ENCODE results near the gene ASRGL1. TPM values are rescaled to one million over a fixed set of nuclear protein-coding genes. Genes with fewer than 3 reads are reported as not detected.

ASRGL1 gene
- total RNA-seq, 4 donors from 2014 or later: 0.38 to 12.6 (median 2.8) TPM

GRCh38 chr11:62400281-62400680, 63.0 kb downstream of the ASRGL1 start:
- WGBS, 2 donors: 43 to 45% methylated on average over 6 of the region's 6 CpGs
- DNase-seq (ENCODE audit: low spot score in 2 of 2): no peak
- intact Hi-C loops (cut with DNase I; ENCODE audit: low total_unique reads): no loop called here
- no peak for TF ChIP-seq CTCF (IDR thresholded peaks at IDR 0.05)
- TF ChIP-seq POLR2A (IDR thresholded peaks at IDR 0.05): no peak
- H3K4me3 ChIP-seq (ENCODE audit: low read depth, poor library complexity, severe bottlenecking): no peak overlapping the region

DNA sequence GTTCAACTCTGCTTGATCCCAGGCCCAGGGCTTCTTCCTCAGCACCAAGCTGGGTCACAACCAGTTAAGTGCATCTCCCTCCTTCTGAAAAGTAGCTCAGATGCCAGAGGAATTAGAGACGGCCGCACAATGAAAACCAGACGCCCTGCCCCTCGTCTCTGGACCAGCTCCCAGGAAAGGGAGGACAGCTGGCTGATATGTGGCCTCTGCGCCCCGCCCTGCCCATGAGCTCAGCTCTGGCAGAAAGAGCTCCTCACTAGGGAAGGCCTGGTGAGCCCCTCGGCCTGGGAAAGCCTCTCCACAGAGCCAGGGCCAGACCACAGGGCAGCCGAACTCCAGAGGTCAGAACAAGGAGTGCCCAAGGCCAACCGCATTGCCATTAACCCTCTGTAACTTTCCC, 63.5 kb downstream of the ASRGL1 start:
- H3K4me3 ChIP-seq (ENCODE audit: low read depth, poor library complexity, severe bottlenecking): no peak overlapping the region
- TF ChIP-seq CTCF (IDR thresholded peaks at IDR 0.05) (no peak), POLR2A (IDR thresholded peaks at IDR 0.05) (no peak)
- 13 to 29% methylated on average over 7 to 9 of the region's 9 CpGs for WGBS, 2 donors
- intact Hi-C loops (cut with DNase I; ENCODE audit: low total_unique reads): no loop called here
- DNase-seq (ENCODE audit: low spot score in 2 of 2): peak; percentile 76 to 96

DNA sequence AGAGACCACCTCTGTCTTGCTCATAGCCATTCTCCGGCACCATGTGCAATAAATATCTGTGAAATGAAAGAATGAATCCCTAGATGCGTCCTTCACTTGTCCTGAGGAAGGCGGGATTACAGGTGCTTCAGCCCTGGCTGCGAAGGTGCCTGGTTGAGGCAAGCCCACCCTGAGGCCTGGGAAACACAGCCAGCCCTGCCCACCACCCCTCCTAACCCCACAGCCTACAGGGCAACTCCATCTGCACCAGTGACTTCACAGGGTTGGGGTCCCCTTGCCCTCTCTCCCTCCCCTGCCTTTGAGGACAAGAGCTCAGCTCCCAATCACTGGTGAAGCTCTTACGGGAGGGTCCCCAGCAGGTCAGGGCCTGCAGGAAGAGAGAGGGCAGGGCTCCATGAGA, 64.1 kb downstream of the ASRGL1 start:
- intact Hi-C loops (cut with DNase I; ENCODE audit: low total_unique reads): no loop called here
- TF ChIP-seq CTCF (IDR thresholded peaks at IDR 0.05): no peak
- TF ChIP-seq POLR2A (IDR thresholded peaks at IDR 0.05): no peak
- H3K4me3 ChIP-seq (ENCODE audit: low read depth, poor library complexity, severe bottlenecking): no peak overlapping the region
- 54 to 74% methylated on average over 2 to 5 of the region's 5 CpGs for WGBS, 2 donors
- DNase-seq (ENCODE audit: low spot score in 2 of 2): no peak

GRCh38 chr11:62401811-62402210, 64.6 kb downstream of the ASRGL1 start:
- WGBS, 2 donors: 26 to 27% methylated on average over 6 to 7 of the region's 7 CpGs
- intact Hi-C loops (cut with DNase I; ENCODE audit: low total_unique reads): no loop called here
- no peak overlapping the region for H3K4me3 ChIP-seq (ENCODE audit: low read depth, poor library complexity, severe bottlenecking)
- no peak for TF ChIP-seq CTCF (IDR thresholded peaks at IDR 0.05)
- TF ChIP-seq POLR2A (IDR thresholded peaks at IDR 0.05): no peak
- DNase-seq (ENCODE audit: low spot score in 2 of 2): no peak

GRCh38 chr11:62402226-62402959, 65.1 kb downstream of the ASRGL1 start:
- H3K4me3 ChIP-seq (ENCODE audit: low read depth, poor library complexity, severe bottlenecking): no peak overlapping the region
- no peak for TF ChIP-seq CTCF (IDR thresholded peaks at IDR 0.05)
- TF ChIP-seq POLR2A (IDR thresholded peaks at IDR 0.05): no peak
- WGBS, 2 donors: 15 to 23% methylated on average over 15 of the region's 15 CpGs
- intact Hi-C loops (cut with DNase I; ENCODE audit: low total_unique reads): no loop called here
- peak in 1 of 2 donors; percentile 95 for DNase-seq (ENCODE audit: low spot score in 2 of 2)
